H1 (cell line): ENCODE results near the gene FGGY. TPM values are rescaled to one million over a fixed set of nuclear protein-coding genes. Genes with fewer than 3 reads are reported as not detected.

Source experiments
- CTCF ChIA-PET: fragments of 300-600 bp; sonication (Branson Sonifier 250); formaldehyde crosslinking; loops from one replicate; lab custom pipeline; 2021; ENCODE audit not compliant: partially characterized antibody; lab: Charles Lee
- POLR2A ChIA-PET: fragments of 300-600 bp; sonication (Branson Sonifier 250); formaldehyde crosslinking; loops from one replicate; lab custom pipeline; 2021; ENCODE audit warnings: inconsistent platforms; ENCODE audit not compliant: partially characterized antibody; lab: Charles Lee
- DNase-seq, 2 experiments: peaks; one replicate each; pipeline versions ENCODE4 v3.0.0 to v3.0.0-alpha.2; 2010 to 2022; ENCODE audit warnings: low spot score in 2 of 2, low read depth in 1 of 2, mixed read lengths in 1 of 2
- FAIRE-seq: peaks from 2 replicates; lab custom pipeline; 2011; peaks lifted over from hg19 to GRCh38; lab: Jason Lieb, UNC
- H2AFZ ChIP-seq: 2 replicates; pipeline ENCODE4 v1.8.1; 2012; ENCODE audit warnings: low read length, inconsistent platforms
- H2AK5ac ChIP-seq: 2 replicates; pipeline ENCODE4 v1.6.1; 2013; ENCODE audit warnings: low read depth, low read length
- H2BK120ac ChIP-seq: replicated peaks from 2 replicates; pipeline ENCODE3; 2013; ENCODE audit warnings: low read depth, low read length, inconsistent platforms
- H2BK12ac ChIP-seq: 2 replicates; pipeline ENCODE4 v1.6.1; 2013; ENCODE audit warnings: low read depth, low read length
- H2BK15ac ChIP-seq: 2 replicates; pipeline ENCODE4 v1.6.1; 2013; ENCODE audit warnings: low read length
- H2BK20ac ChIP-seq: 2 replicates; pipeline ENCODE4 v1.6.1; 2013; ENCODE audit warnings: low read length
- H2BK5ac ChIP-seq: 2 replicates; pipeline ENCODE4 v1.6.1; 2013; ENCODE audit warnings: low read depth, low read length
- H3K14ac ChIP-seq: 2 replicates; pipeline ENCODE4 v1.6.1; 2013; ENCODE audit warnings: inconsistent platforms; ENCODE audit not compliant: insufficient read length
- H3K18ac ChIP-seq: 2 replicates; pipeline ENCODE4 v1.6.1; 2013; ENCODE audit warnings: low read length; ENCODE audit errors: extremely low read depth
- H3K23ac ChIP-seq: 2 replicates; pipeline ENCODE4 v1.6.1; 2013; ENCODE audit warnings: inconsistent platforms; ENCODE audit not compliant: insufficient read length
- H3K23me2 ChIP-seq: 2 replicates; pipeline ENCODE4 v1.6.1; 2013; ENCODE audit warnings: low read depth, low read length
- H3K27ac ChIP-seq: 2 replicates; pipeline ENCODE4 v1.6.1; 2011; ENCODE audit warnings: low read depth, low read length, inconsistent platforms
- H3K27me3 ChIP-seq, 4 experiments: replicated peaks in 1 of 4; 1 replicate in 1 of 4; 2 replicates in 3 of 4; pipeline versions ENCODE4 v1.6.1 to v1.8.1; 2011 to 2013; ENCODE audit warnings: low read length in 3 of 4, mild to moderate bottlenecking in 3 of 4, inconsistent platforms in 2 of 4, mixed read lengths in 2 of 4, moderate library complexity in 1 of 4; ENCODE audit not compliant: control insufficient read depth in 3 of 4, insufficient read depth in 3 of 4; ENCODE audit errors: extremely low read depth in 1 of 4
- H3K36me3 ChIP-seq, 4 experiments: 2 replicates each; pipeline versions ENCODE4 v1.6.1 to v1.8.1; 2011 to 2013; ENCODE audit warnings: mild to moderate bottlenecking in 4 of 4, low read length in 3 of 4, moderate library complexity in 2 of 4, control low read depth in 1 of 4, inconsistent platforms in 1 of 4; ENCODE audit not compliant: insufficient read depth in 4 of 4, control insufficient read depth in 2 of 4
- H3K4ac ChIP-seq: replicated peaks from 2 replicates; pipeline ENCODE3; 2013; ENCODE audit warnings: low read length, low read depth, mixed read lengths, inconsistent platforms; ENCODE audit not compliant: insufficient read length
- H3K4me1 ChIP-seq, 4 experiments: replicated peaks in 1 of 4; 1 replicate in 1 of 4; 2 replicates in 3 of 4; pipeline versions ENCODE4 v1.6.1 to v1.8.1; 2011 to 2013; ENCODE audit warnings: low read length in 3 of 4, inconsistent platforms in 2 of 4, mixed read lengths in 1 of 4; ENCODE audit not compliant: insufficient read depth in 4 of 4, control insufficient read depth in 3 of 4
- H3K4me2 ChIP-seq, 2 experiments: 2 replicates each; pipeline versions ENCODE4 v1.6.1 to v1.8.1; 2011 to 2013; ENCODE audit warnings: low read depth in 2 of 2, low read length in 2 of 2, control low read depth in 1 of 2, inconsistent platforms in 1 of 2, mild to moderate bottlenecking in 1 of 2; ENCODE audit not compliant: insufficient read depth in 1 of 2
- H3K4me3 ChIP-seq, 4 experiments: fragments of 200-600, 300-600 bp in 1 of 4; sonication (generic), shearing (Covaris generic), sonication (Bioruptor Twin) in 1 of 4; 2 replicates each; pipeline versions ENCODE4 v1.5.1 to v1.8.1; 2011 to 2016; ENCODE audit warnings: low read length in 4 of 4, low read depth in 3 of 4, control low read depth in 2 of 4, inconsistent platforms in 2 of 4, mild to moderate bottlenecking in 2 of 4, mixed read lengths in 1 of 4, moderate library complexity in 1 of 4; ENCODE audit not compliant: insufficient read depth in 2 of 4; ENCODE audit errors: extremely low read depth in 1 of 4
- H3K56ac ChIP-seq: replicated peaks from 2 replicates; pipeline ENCODE3; 2013; ENCODE audit warnings: low read depth, mild to moderate bottlenecking, mixed read lengths, low read length, inconsistent platforms; ENCODE audit not compliant: insufficient read length
- H3K79me1 ChIP-seq: 2 replicates; pipeline ENCODE4 v1.6.1; 2013; ENCODE audit warnings: low read depth, low read length, control low read depth
- H3K79me2 ChIP-seq, 2 experiments: 2 replicates each; pipeline versions ENCODE4 v1.6.1 to v1.8.1; 2012 to 2013; ENCODE audit warnings: low read length in 2 of 2, mild to moderate bottlenecking in 2 of 2, inconsistent platforms in 1 of 2; ENCODE audit not compliant: insufficient read depth in 2 of 2, control insufficient read depth in 1 of 2
- H3K9ac ChIP-seq, 4 experiments: replicated peaks in 1 of 4; 1 replicate in 1 of 4; 2 replicates in 3 of 4; pipeline versions ENCODE4 v1.6.1 to v1.8.1; 2011 to 2013; ENCODE audit warnings: low read depth in 3 of 4, low read length in 3 of 4, control low read depth in 2 of 4, mild to moderate bottlenecking in 2 of 4, moderate library complexity in 2 of 4, inconsistent platforms in 1 of 4; ENCODE audit errors: extremely low read depth in 1 of 4
- H3K9me3 ChIP-seq, 2 experiments: 2 replicates each; pipeline versions ENCODE4 v1.6.1 to v1.8.1; 2012 to 2013; ENCODE audit warnings: mild to moderate bottlenecking in 2 of 2, moderate library complexity in 2 of 2, control low read depth in 1 of 2, inconsistent platforms in 1 of 2, low read depth in 1 of 2, low read length in 1 of 2, mixed read lengths in 1 of 2; ENCODE audit not compliant: insufficient read depth in 2 of 2
- H4K20me1 ChIP-seq, 2 experiments: replicated peaks in 1 of 2; 2 replicates each; pipeline versions ENCODE3 to v1.8.1; 2011 to 2013; ENCODE audit warnings: inconsistent platforms in 2 of 2, low read length in 2 of 2, mild to moderate bottlenecking in 1 of 2; ENCODE audit not compliant: insufficient read depth in 2 of 2, control insufficient read depth in 1 of 2
- H4K5ac ChIP-seq: 2 replicates; pipeline ENCODE4 v1.6.1; 2013; ENCODE audit warnings: low read length, low read depth, mixed read lengths, inconsistent platforms; ENCODE audit not compliant: insufficient read length
- H4K8ac ChIP-seq: 2 replicates; pipeline ENCODE4 v1.8.0; 2013; ENCODE audit warnings: mild to moderate bottlenecking, moderate library complexity, low read length, inconsistent platforms; ENCODE audit not compliant: insufficient read depth; ENCODE audit errors: extremely low read depth
- H4K91ac ChIP-seq: replicated peaks from 2 replicates; pipeline ENCODE3; 2013; ENCODE audit warnings: low read length, mixed read lengths, inconsistent platforms; ENCODE audit not compliant: insufficient read length
- FOSL1 ChIP-seq: IDR thresholded peaks from 2 replicates; pipeline ENCODE4 v1.6.1; 2011; ENCODE audit warnings: mild to moderate bottlenecking, low read depth, low read length, moderate library complexity; ENCODE audit not compliant: insufficient read depth
- WGBS, 2 experiments: shearing (Covaris generic) in 1 of 2; methylation state at CpG; one replicate each; pipeline versions ENCODE4 v1.1.6 to v1.1.7; 2013 to 2015; ENCODE audit warnings: low lambda C conversion rate in 2 of 2, mixed read lengths in 2 of 2, inconsistent platforms in 1 of 2, low coverage in 1 of 2, missing lambda C conversion rate in 1 of 2; ENCODE audit not compliant: insufficient replicate concordance in 2 of 2, insufficient coverage in 1 of 2, insufficient read length in 1 of 2; ENCODE audit errors: extremely low coverage in 1 of 2, missing lambda C conversion rate in 1 of 2; 5-methylcytosine and 5-hydroxymethylcytosine counted together
- polyA plus RNA-seq, 7 experiments: library from polyadenylated mRNA; depleted of rRNA in 3 of 7; stranded (reverse) in 5 of 7; unstranded in 2 of 7; fragments of >200 nt in 5 of 7; fragments of 200-250 nt in 2 of 7; gene quantifications; 1 replicate in 5 of 7; 2 replicates in 1 of 7; 4 replicates in 1 of 7; pipeline versions ENCODE4 v1.2.1 to v1.2.3, GENCODE V29; 2011 to 2013; ENCODE audit warnings: missing spikeins in 2 of 7, mixed read lengths in 2 of 7
- total RNA-seq: library from RNA; stranded (reverse); fragmentation: NEBNext Ultra II Directional; extraction: Animal tissue kit (Norgen Biotek cat#: 25700); gene quantifications from 2 replicates; pipeline ENCODE4 v1.2.1, GENCODE V29; 2021
- TF ChIP-seq, protein P1 (sequence below): IDR thresholded peaks from 2 replicates; pipeline ENCODE4 v1.6.1; 2012; ENCODE audit warnings: inconsistent platforms
- TF ChIP-seq, protein P2 (sequence below): IDR thresholded peaks from 2 replicates; pipeline ENCODE4 v1.6.1; 2012; ENCODE audit warnings: inconsistent platforms

The FGGY gene
- total and polyA plus RNA-seq, 2 of the 8 experiments (the other 6 are each of a cell fraction or from before 2014, with no cell fraction given) = 10.3 to 12.5 TPM

DNA sequence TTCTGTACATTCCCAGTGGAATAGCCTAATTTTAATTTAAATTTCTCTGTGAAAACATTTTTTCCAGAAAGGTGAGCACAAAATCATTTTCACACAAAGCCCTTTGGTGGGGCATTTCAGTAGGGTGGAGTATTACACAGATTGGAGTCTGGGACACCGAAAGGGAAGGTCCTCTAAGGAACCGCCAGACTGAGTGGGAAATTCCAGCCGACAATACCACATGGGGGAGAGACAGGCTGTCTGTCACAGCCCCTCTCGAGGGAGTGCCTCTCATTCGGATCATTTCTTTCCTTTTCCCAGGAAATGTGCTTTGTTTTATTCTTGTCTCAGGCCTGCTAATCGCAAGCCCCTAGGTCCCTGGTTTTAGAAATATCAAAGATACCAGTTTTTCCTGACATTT lies 367.3 kb downstream of the FGGY start:
- Histone ChIP-seq H2BK15ac (no peak overlapping the region), H2BK20ac (no peak overlapping the region), H2AFZ (no peak overlapping the region), H2BK5ac (no peak overlapping the region), H3K23me2 (no peaks in the 10 kb centered on the region), H3K56ac (no peak overlapping the region), H3K36me3 (no peaks in the 10 kb centered on the region), H3K79me2 (no peaks in the 10 kb centered on the region), H3K14ac (no peak overlapping the region), H3K4me2 (peak overlapping the region; percentile 22 to 28; a peak in 2 of 4 replicates), H3K9ac (no peak overlapping the region), H4K20me1 (no peaks in the 10 kb centered on the region), H3K4ac (no peak overlapping the region), H4K8ac (no peak overlapping the region), H3K9me3 (no peaks in the 10 kb centered on the region), H3K4me1 (peaks cover 0 to 6% (median 4%) of the 10 kb centered on the region in 4 experiments; a peak in 2 of 7 replicates), H3K4me3 (no peak overlapping the region), H3K79me1 (no peaks in the 10 kb centered on the region; the same call in 1 of the 2 replicates), H3K23ac (no peak overlapping the region), H2BK12ac (no peak overlapping the region; the same call in 1 of the 2 replicates), H4K5ac (no peak overlapping the region), H2AK5ac (no peak overlapping the region), H4K91ac (no peak overlapping the region), H3K18ac (no peak overlapping the region), H2BK120ac (no peak overlapping the region), H3K27me3 (no peaks in the 10 kb centered on the region), H3K27ac (no peak overlapping the region)
- WGBS, 2 experiments = 28% methylated on average over 6 of the region's 6 CpGs; no CpG with 5 or more reads in 1 of the 2 experiments
- FAIRE-seq = no peak
- ChIA-PET CTCF (interaction anchor here (0.7 kb wide), 1 partner anchor 8 kb away, joined by 3 read pairs; no protein-coding TSS in a partner anchor), POLR2A (no interaction called here)
- TF ChIP-seq, protein P1, sequence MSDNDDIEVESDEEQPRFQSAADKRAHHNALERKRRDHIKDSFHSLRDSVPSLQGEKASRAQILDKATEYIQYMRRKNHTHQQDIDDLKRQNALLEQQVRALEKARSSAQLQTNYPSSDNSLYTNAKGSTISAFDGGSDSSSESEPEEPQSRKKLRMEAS = peak; percentile 36; the same call in 1 of the 2 replicates
- TF ChIP-seq, protein P2, sequence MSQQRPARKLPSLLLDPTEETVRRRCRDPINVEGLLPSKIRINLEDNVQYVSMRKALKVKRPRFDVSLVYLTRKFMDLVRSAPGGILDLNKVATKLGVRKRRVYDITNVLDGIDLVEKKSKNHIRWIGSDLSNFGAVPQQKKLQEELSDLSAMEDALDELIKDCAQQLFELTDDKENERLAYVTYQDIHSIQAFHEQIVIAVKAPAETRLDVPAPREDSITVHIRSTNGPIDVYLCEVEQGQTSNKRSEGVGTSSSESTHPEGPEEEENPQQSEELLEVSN = peak; percentile 67
- no peak for TF ChIP-seq FOSL1
- no peak for DNase-seq
